GM12891 (cell line): ENCODE measurements around the gene WASHC3. TPM values are rescaled to one million over a fixed set of nuclear protein-coding genes. Genes with fewer than 3 reads are reported as not detected.
"Not testable (repeated sequence)": the region's sequence is repeated elsewhere in the genome, so short reads cannot be mapped to it uniquely, and the experiment has no call there.

Experiments used
- DNase-seq: peaks from one replicate; pipeline ENCODE4 v3.0.0; 2011; ENCODE audit warnings: low spot score; ENCODE audit not compliant: insufficient read length
- FAIRE-seq: peaks from 2 replicates; lab custom pipeline; 2011; peaks lifted over from hg19 to GRCh38; lab: Jason Lieb, UNC
- PAX5 ChIP-seq: IDR thresholded peaks from 2 replicates; pipeline ENCODE4 v1.6.1; 2011; ENCODE audit warnings: low read length, moderate library complexity, mild to moderate bottlenecking; ENCODE audit not compliant: insufficient read depth, severe bottlenecking
- POLR2A ChIP-seq: IDR thresholded peaks from 2 replicates; pipeline ENCODE4 v1.6.1; 2011; ENCODE audit warnings: low read depth, low read length, control low read depth
- POLR2AphosphoS5 ChIP-seq: IDR thresholded peaks from 2 replicates; pipeline ENCODE4 v1.6.1; 2011; ENCODE audit warnings: low read depth, low read length, control low read depth
- POU2F2 ChIP-seq: IDR thresholded peaks from 2 replicates; pipeline ENCODE4 v1.6.1; 2011; ENCODE audit warnings: low read depth, mild to moderate bottlenecking, control low read depth, low read length, moderate library complexity
- SPI1 ChIP-seq: IDR thresholded peaks from 2 replicates; pipeline ENCODE4 v1.6.1; 2011; ENCODE audit warnings: low read depth, low read length, control low read depth
- TAF1 ChIP-seq: IDR thresholded peaks from 2 replicates; pipeline ENCODE4 v1.6.1; 2011; ENCODE audit warnings: low read depth, low read length, control low read depth
- polyA plus RNA-seq: library from polyadenylated mRNA; unstranded; fragments of >200 nt; gene quantifications from one replicate; pipeline ENCODE4 v1.2.1, GENCODE V29; 2012; ENCODE audit warnings: low read depth, missing spikeins, inconsistent platforms; ENCODE audit not compliant: missing spikeins

WASHC3 gene
- polyA plus RNA-seq, result 32.4 TPM

- DNase-seq (peak; percentile 48), FAIRE-seq (peak; percentile 92)
- TF ChIP-seq TAF1 (no peak), POLR2AphosphoS5 (peak; percentile 21; the same call in 1 of the 2 replicates), POU2F2 (0 out of 2 replicates have a peak, but pooled peaks have one; percentile 24), POLR2A (peak; percentile 70), SPI1 (no peak)
Measured at GRCh38 chr12:102061560-102062418, at the start of gene WASHC3. Gene WASHC3 (minus strand): TSS chr12:102061991. CDS start chr12:102061962, 29 bp downstream.

DNA sequence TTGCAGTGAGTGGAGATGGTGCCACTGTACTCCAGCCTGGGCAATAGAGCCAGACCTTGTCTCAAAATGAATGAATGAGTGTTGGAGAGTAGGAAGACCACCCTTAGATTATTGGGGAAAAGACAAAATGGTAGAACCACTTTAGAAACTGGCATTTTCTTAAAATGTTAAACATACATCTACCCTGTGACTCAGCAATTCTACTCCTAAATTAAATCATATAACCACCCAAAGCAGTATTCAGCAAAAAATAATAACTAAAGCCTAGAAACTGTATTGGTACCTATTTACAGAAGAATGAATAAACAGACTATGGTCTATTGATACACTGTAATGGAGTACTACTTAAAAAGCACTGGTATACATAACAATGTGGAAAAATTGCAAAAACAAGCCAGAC is 49.0 kb upstream of the WASHC3 start:
- TF ChIP-seq POLR2AphosphoS5 (no peak), SPI1 (no peak), TAF1 (no peak), PAX5 (no peak), POU2F2 (no peak)
- FAIRE-seq (no peak), DNase-seq (no peak)

- TF ChIP-seq TAF1 (no peak), SPI1 (no peak), PAX5 (no peak), POLR2AphosphoS5 (no peak), POLR2A (no peak), POU2F2 (no peak)
- FAIRE-seq (peak; percentile 13), DNase-seq (no peak)
Measured at GRCh38 chr12:102107970-102108369, 46.2 kb upstream of the WASHC3 start.

- FAIRE-seq, result peak; percentile 45
- DNase-seq, result no peak
- TF ChIP-seq POU2F2 (no peak), PAX5 (no peak), SPI1 (no peak), POLR2A (no peak), POLR2AphosphoS5 (no peak), TAF1 (no peak)
Measured at GRCh38 chr12:102106905-102107304, 45.1 kb upstream of the WASHC3 start.

DNA sequence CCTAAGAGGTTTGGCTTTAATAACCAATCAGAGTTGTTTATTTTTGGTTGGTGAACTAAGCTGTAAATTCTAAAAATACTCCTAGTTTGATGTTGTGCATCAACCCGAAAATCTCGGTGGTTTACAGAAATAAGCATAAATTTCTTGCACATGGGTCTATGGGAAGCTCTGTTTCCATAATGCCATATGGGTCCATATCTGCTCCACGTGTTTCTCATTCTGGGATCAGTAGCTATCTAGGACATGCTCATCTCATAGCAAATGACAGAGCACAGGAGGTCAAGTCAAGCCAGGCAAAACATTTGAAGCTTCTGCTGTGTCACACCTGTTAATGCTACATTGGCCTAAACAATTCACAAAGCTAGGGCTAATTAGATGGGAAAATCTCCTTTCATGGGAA is 35.1 kb upstream of the WASHC3 start:
- DNase-seq, result no peak
- FAIRE-seq, result no peak
- no peak for TF ChIP-seq SPI1
- TF ChIP-seq POLR2AphosphoS5, result no peak
- TF ChIP-seq PAX5, result no peak
- TF ChIP-seq POLR2A, result no peak
- TF ChIP-seq TAF1, result no peak
- no peak for TF ChIP-seq POU2F2

DNA sequence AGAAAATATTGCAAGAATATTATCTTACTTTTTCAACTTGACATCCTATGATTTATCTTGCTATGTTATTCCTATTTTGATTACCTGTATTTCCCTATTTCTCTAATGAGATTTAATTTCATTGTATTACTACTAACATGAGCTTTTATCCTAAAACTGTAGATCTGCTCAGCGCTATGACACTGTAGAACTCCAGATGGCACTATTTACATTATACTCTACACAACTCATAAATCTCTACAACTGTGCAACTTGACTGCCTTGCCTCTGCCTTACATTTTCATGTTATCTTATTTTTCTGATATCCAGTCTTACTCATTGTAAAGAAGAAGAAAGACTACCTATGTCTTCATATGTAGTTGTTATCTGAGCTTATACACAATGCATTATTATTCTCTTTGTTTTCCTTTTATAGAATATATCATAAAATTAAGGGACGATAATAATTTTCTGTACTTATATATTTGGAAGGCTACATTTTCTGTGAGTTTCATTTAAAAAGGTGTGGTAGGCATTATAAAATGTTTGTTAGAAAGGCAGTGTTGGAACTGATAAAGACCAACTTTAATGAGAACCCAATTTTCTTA is 34.0 kb upstream of the WASHC3 start:
- DNase-seq (no peak), FAIRE-seq (peak; percentile 31)
- TF ChIP-seq PAX5 (no peak), POLR2A (no peak), TAF1 (no peak), SPI1 (no peak), POU2F2 (no peak), POLR2AphosphoS5 (no peak)

GRCh38 chr12:102093319-102093718 is 31.5 kb upstream of the WASHC3 start:
- FAIRE-seq (no peak), DNase-seq (no peak)
- no peak for TF ChIP-seq POU2F2
- no peak for TF ChIP-seq POLR2AphosphoS5
- no peak for TF ChIP-seq PAX5
- TF ChIP-seq SPI1, result no peak
- no peak for TF ChIP-seq POLR2A
- no peak for TF ChIP-seq TAF1

DNA sequence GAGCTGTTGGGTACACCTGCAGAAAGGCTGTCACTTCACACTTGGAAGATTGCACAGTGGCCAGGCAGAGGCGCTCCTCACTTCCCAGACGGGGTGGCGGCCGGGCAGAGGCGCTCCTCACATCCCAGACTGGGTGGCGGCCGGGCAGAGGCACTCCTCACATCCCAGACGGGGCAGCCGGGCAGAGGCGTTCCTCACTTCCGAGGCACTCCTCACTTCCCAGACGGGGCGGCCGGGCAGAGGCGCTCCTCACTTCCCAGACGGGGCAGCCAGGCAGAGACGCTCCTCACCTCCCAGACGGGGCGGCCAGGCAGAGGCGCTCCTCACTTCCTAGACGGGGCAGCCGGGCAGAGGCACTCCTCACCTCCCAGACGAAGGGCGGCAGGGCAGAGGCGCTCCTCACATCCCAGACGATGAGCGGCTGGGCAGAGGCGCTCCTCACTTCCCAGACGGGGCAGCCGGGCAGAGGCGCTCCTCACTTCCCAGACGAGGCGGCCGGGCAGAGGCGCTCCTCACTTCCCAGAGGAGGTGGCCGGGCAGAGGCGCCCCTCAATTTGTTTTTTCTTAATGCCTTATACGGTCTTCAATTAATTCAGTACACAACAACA is 27.5 kb upstream of the WASHC3 start:
- not testable (repeated sequence) for FAIRE-seq, DNase-seq

GRCh38 chr12:102080842-102081241 is 19.1 kb upstream of the WASHC3 start:
- no peak for DNase-seq
- TF ChIP-seq TAF1 (no peak), PAX5 (no peak), POLR2A (no peak), SPI1 (no peak), POLR2AphosphoS5 (no peak), POU2F2 (no peak)
- FAIRE-seq, result no peak

DNA sequence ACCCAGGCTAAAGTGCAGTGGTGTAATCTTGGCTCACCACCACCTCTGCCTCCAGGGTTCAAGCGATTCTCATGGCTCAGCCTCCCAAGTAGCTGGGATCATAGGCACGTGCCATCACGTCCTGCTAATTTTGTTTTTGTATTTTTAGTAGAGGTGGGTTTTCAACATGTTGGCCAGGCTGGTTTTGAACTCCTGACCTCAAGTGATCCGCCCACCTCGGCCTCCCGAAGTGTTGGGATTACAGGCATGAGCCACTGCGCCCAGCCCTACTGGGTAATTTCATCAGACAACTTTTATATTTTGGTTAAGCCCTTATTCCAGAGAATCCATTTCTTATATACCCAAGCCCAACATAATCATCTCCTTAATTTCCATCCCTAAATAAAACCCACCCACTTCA is 10.3 kb upstream of the WASHC3 start:
- DNase-seq, FAIRE-seq: not testable (repeated sequence)

GRCh38 chr12:102069707-102070106 is 7.9 kb upstream of the WASHC3 start:
- TF ChIP-seq POLR2AphosphoS5 (no peak), PAX5 (no peak), TAF1 (no peak)
- DNase-seq, result no peak
- no peak for FAIRE-seq
